Right renal cortex interstitium (tissue), 3 donors: ENCODE results near the gene FCER1A. TPM values are rescaled to one million over a fixed set of nuclear protein-coding genes. Genes with fewer than 3 reads are reported as not detected.

Experiments
- DNase-seq, 3 donors: peaks; one replicate each; pipeline ENCODE4 v3.0.0-alpha.2; 2013; ENCODE audit warnings: low read depth in 3 of 3, low spot score in 2 of 3
- polyA plus RNA-seq, 3 donors: library from polyadenylated mRNA; unstranded; fragments of 120-200 nt; gene quantifications; one replicate each; pipeline ENCODE4 v1.2.1, GENCODE V29; 2013; ENCODE audit not compliant: insufficient read length in 3 of 3

Gene FCER1A
- 1 to 10 TPM in 1 of 3 donors, under 1 TPM in 2; 0.18 to 1.3 (median 0.44) TPM for polyA plus RNA-seq

DNA sequence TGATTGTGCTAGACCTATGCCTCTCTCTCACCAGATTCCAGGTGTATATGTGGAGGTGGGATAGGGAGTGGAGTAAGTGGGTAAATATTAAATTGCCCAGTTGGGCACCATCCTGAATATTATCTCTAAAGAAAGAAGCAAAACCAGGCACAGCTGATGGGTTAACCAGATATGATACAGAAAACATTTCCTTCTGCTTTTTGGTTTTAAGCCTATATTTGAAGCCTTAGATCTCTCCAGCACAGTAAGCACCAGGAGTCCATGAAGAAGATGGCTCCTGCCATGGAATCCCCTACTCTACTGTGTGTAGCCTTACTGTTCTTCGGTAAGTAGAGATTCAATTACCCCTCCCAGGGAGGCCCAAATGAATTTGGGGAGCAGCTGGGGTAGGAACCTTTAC, at the start of gene FCER1A:
FCER1A (plus strand) TSS at position 242 of the 400 bp plus-strand sequence; CDS start at position 271, 29 bp downstream.
- DNase-seq, result no peak

DNA sequence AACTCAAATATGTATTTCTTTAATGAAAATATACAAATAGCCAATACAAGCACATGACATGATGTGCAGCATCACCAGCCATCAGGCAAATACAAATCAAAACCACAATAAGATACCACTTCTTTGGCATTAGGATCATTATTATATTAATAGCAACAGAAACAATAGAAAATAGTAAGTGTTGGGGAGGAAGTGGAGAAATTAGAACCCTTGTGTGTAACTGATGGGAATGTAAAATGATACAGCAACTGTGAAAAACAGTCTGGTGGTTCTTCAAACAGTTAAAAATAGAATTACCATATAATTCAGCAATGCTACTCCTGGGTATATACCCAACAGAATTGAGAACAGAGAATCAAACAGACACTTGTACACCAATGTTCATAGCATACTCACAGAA, 40.8 kb upstream of the FCER1A start:
- DNase-seq, result no peak

DNA sequence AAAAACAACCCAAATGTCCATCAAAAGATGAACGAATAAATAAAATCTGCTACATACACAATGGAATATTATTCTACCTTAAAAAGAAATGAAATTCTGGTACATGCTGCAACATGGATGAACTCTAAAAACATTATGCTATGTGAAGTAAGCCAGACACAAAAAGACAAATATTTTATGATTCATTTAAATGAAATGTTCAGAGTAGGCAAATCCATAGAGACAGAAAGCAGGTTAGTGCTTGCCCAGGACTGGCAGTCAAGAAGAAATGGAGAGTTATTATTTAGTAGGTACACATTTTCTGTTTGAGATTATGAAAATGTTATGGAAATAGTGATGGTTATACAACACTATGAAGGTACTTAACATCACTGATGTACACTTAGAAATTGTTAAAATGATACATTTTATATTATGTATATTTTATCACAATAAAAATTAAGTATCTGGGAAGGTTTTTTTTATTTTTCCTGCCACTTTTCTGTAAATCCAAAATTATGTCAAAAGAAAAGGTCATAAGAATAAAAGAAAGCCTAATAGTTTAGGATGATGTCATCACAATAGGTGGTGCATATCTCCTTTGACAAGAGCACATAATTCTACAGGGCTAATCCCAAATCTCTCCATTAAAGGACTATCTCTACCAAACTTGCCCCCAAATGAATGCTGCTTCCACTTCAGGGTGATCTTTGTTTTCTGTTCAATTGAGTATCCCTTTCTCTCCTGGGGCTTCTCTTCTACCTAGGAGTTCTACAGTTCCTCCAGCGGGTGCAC, 40.2 kb upstream of the FCER1A start:
- no peak for DNase-seq

DNA sequence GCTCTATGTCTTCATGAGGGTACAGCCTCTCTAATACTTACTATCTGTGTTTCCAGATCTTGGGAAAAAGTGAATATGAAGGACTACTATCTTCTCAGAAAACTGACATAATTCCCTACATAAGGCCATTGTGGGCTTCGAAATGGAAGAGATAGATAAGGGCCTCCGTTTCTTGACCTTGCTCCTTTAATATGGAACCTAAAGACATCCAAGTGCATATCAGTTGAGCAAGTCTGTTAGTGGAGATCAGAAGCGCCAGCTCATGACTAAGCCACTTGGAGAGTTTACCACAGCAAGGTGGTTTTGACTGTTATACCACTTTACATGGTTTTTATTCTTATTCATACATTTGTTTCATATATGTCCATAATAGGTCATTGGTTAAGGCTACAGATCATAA, 35.3 kb upstream of the FCER1A start:
- no peak for DNase-seq

DNA sequence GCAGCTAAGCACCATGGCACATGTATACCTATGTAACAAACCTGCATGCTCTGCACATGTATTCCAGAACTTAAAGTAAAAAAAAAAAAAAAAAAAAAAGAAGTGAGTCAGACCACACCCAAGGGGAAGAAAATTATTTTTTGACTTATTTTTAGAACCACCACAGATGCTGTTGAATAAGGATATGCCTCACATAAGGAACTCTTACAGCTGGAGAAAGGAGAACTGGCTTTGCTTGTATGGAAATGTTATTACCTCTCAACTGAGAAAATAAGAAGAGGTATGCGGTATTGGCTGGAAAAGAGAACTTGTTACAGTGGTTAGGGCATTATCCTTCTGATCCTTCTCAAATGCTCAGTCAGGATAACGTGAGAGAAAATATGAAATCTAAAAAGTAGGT, 27.5 kb upstream of the FCER1A start:
- DNase-seq, result no peak

DNA sequence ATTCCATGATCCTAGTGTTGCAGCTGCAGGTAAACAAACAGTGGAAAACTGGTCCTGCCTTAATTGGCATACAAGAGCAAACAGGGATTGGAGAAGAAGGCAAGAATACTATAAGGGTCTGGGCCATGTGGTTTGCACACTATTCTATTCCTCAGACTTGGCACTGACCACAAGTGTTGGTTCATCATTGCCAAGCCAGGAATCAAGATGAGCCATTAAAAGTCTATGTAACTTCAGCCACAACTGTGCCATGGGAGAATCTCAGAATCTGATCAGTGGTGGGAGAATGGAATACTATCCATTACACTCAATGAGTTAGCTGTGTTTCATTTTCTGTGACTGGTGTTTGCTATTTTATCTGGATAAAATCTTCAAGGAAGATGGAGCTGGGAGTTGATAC, 26.2 kb upstream of the FCER1A start:
- DNase-seq, result no peak

DNA sequence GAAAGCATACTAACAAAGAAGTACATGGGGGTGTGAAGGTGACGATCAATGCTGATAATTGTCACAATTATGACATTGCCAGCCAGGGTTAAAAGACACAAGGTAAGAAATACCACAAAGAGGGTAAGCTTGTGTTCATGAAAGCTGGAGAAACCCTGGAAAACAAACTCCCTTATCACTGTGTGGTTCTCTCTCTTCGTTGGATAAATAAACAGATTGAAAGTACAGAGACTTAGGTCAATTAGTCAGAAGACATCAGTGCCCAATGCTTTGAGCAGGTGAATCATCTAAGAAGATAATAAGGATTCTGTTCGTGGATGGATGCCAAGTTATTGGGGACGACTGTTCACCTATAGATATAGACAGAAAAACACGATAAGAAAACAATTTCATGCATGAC, 22.4 kb upstream of the FCER1A start:
- DNase-seq, result no peak

DNA sequence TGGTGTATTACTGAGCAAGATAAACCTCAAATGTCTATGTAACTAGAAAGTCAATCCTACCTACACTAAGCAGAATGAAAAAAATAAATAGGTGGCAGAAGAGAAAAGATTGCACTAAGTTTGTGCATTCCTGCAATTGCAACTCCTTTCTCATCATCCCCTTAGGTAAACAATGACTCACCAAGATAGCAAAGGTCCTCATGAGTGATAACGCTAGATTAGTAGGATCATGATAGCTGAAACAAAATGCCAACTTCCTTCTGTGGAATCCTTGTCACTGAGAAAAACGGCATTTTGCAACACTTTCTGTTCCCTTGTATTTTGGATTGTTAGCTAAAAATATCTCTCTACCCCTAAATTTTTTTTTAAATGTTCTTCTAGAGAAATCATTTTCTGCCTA, 20.0 kb upstream of the FCER1A start:
- DNase-seq, result no peak

DNA sequence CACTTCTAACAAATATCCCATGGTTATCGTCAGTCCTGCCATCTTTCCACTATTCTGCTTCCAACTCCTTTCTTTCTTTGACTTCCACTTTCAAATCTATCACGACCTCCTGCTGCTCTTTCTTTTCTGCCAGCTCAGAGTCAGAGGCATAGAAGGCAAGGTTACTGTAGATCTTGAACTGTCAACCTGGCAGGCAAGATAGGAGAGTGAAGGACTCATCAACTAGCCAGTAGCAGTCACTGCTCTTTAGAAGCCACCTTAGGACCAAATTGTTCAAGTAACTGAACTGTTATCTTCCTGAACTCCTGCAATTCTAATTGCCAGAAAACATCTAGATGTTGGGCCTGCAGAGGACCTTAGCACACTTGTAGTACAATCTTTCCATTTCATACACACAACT, 13.1 kb upstream of the FCER1A start:
- DNase-seq, result no peak

DNA sequence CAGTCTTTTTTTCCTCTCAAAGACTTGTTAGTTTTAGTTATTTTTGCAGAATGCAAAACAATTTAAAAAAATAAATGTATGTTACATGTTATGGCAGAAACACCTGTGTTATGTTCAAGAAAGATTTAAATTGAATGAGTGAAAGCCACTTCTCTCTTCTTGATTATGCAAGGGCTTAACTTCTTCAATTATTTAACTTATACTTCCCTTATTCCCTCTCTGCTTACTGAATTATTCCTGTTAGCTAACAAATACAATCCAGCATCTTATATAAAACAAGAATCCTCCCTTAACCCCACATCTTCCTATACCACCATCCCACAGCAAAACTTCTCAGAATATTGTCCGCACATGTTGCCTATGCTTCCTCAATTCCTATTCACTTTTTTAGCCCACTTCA, 10.7 kb upstream of the FCER1A start:
- no peak for DNase-seq

DNA sequence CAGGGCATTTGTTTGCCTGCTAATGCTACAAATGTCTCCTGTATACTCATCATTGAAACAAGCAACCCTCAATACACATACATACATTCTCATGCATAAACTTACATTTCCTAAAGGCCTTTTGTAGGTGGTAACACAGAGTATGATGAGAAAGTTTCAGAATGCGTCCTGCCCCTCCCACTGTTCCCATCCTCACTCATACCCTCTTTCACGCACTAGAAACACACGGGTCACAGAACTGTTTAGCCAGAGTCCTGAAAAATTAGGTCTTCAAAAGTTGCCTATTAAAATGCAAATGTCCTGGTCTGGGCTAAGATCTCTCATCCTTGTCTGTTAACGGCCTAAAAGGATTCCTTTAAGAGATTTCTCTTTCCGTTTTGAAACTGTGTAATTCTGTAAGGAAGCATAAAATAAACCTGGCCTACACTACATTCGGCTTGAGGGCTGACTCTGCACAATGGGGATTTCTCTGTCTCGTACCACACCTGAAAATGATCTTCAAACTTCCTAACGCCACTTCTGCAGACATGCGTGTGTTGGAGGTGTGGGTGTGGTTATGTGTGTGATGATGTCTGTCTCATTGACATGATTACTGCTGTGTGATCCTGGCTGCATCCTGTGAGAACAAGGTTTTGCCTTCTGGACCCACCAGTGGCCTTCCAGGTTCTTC, 5.3 kb upstream of the FCER1A start:
- no peak for DNase-seq

DNA sequence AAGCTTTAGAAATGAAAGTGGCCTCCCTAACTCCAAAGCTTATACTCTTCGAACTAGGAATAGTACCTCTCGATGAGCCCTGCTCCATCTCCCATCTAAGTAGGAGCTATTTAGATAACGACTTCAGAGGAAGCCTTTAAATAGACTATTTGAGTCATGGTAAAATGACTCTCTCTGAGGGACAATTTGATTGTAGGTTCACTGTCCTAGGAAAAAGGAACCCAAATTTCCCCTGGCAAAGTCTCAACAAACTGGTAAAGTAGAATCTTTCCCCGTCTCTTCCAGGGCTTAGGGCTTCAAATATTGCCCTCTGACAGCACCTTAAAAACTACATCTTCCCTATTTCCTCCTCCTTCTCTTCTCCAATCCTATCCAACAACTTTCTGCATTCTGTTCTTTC, 2.0 kb upstream of the FCER1A start:
- no peak for DNase-seq

DNA sequence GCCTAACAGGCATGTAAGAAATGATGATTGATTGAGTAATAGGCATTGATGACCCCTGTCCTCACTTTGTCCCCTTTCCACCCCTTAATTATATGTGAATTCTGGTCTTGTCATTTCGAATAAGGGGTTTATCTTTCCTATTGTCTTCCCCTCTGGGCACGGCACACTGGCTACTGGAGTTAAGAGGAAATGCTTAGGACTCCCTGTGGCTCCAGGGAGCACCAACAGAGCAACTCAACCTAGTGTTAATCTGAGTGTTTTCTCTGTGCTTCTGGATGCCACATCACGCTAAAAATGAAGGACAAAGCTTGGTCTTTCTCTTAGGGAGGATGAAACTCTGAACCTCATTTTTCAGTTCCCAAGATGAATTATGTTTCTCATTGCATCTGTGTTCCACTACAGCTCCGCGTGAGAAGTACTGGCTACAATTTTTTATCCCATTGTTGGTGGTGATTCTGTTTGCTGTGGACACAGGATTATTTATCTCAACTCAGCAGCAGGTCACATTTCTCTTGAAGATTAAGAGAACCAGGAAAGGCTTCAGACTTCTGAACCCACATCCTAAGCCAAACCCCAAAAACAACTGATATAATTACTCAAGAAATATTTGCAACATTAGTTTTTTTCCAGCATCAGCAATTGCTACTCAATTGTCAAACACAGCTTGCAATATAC, 5.3 kb downstream of the FCER1A start:
- DNase-seq, result no peak

DNA sequence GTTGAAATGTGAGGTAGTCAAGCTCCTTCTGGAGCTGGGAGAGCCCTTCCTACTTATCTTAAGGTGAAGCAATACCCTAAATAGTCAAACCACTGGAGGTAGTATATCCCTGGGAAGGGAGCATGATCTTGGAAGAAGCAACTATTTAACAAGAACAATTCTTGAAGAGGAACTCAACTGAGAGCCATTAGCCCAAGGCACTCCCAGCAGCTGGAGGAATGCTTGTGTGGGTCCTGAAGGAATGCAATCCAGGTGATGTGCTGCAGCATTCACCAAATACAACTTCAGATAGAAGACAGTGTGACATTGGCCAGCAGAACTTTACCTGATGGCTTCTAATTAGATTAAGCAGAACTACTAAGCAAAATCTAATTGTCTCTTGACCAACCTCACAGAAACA, 9.5 kb downstream of the FCER1A start:
- DNase-seq, result no peak

DNA sequence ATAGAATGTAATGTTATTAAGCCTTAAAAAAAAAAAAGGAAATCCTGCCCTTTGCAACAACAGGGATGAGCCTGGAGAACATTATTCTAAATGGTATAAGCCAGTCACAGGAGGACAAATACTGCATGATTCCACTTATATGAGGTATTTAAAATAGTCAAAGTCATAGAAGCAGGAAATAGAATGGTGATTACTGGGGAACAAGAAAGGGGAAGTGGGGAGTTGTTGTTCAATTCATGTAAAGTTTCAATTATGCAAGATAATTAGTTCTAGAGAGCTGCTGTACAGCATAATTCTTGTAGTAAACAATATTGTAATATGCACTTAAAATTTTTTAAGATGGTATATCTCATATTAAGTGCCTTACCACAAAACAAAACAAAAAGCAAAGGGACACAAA, 13.2 kb downstream of the FCER1A start:
- DNase-seq, result no peak

DNA sequence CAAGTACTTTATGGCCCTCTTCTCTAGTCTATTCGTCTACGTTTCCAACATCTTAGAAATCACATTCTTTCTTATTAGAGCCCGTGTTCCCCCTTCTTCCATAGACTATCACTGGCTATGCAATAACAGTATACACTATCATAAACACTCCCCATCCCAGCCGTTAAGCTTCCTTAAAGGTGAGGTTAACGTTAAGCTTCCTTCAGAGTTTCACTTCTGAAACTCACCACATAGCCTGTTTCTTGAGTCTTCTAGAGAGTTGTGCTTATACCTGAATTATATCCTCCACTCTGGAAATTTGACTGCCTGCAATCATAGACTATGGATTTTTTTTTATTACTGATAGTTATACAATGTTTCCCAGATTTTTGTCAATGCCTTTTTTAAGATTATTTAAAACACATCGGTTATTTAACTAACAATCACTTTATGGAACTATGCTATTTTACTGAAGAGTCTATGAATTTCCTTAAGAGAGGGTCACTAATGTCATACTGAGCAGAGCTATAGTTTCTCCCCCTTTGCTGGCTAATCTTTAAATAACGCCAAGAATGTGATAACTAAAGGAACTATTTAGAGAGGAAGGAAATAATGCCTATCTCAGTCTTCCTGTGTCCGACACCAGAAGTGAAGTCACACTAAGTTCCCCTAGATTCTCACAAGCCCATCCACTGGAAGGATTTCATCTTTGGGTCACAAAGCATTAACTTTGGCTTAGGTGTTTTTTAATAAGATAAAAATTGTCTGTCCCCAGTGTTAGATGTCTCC, 16.8 kb downstream of the FCER1A start:
- no peak for DNase-seq

DNA sequence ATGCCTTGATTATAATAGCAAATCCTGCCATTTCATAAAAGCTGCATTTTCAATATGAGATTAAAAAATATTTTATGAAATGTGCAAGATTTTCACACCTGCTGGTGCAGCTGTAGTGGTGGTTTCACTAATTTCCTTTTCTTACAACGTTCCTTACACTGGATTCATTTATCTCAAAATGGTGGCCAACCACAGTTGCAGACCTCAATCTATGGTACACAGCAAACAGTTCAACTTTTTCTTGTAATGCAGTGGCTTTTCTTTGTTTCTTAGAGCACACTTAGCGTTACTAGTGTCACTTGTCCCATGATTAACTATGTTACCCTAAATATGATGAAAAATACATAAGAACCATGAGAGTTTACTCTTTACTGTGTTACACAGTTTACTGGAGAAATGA, 32.7 kb downstream of the FCER1A start:
- DNase-seq, result no peak

DNA sequence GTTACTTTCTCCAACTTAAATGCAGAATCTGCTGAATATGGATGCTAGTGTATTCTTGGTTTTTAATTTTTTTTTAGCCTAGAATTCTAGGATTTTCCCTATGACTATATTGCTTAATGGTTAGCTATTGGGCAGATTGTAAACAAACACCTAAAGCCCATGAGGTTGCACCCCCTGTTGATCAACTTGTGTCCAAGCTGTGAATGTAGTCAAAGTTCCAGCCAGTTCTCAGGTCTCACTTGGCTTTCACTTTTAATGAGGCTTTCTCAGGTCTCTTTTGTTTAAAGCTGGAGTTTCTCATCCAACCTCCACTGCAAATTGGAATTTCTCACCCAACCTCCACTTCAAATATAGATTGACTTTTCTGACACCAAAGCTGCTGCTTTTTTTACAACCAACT, 35.9 kb downstream of the FCER1A start:
- DNase-seq, result no peak

DNA sequence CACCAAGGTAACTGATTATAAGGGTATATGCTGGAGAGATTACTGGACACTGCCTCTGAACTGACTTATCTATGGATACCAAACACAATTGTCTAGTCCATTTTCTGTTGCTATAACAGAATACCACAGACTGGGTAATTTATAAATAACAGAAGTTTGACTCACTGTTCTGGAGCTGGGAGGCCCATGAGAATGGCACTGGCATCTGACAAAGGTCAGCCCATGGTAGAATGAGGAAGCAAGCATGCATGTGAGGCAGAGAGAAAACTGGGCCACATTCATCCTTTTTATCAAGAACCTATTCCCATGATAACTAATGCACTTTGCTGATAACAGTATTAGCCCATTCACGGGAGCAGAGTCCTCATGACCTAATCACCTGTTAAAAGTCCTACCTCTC, 37.4 kb downstream of the FCER1A start:
- DNase-seq, result no peak

DNA sequence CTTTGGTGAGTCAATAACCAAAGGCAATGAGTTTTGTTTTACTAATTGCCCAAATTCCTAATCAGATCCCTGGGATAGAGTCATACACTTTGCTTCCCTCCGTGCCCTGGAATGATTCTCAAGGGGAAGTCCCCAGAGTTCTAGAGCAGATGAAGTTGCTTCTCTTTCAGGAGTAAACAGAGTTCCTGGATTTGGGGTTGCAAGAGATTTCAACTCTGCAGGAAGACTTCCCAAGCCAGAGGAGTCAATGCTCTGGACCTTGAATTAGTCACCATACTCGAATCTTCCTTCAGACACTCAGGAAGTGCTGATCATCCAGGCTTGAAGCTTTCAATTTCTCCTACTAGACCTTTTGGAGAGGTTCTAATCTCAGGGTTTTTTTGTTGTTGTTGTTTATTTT, 39.6 kb downstream of the FCER1A start:
- no peak for DNase-seq

DNA sequence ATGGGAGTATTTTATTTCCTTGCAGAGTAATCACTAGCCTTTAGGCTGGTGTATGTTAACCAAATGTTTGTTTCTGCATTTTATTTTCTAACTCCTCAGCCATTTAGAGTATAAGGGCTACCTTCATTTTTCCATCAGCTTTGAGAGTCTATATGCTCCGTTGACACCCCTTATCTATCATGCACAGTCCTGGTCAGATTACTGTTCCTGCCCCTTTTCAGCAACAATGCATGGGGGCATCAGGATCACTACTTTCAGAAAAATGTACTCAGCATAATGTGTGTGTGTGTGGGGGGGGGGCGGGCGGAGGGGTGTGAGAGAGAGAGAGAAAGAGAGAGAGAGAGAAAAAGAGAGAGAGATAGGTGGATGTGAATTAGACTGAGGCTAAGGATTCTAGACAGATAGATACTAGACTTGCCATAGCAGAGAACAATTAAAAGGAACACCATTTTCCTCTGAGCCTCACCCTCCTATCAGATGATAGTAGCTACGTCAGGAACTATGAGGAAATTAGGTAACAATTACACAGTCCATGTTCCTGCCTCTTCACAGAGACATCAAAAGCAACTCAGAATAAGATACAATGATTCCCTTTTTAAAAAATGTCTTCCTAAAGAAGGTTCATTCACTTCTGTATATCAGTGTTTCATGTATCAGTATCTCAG, 40.8 kb downstream of the FCER1A start:
- DNase-seq, result no peak
